ENCODE data around the gene PBRM1.

Gene PBRM1

GRCh38 chr3:52690560-52690959 is 4.8 kb upstream of the PBRM1 start:
- no peak overlapping the region for H3K4me3 ChIP-seq (ENCODE audit: low read depth, low read length)
- TF ChIP-seq CTCF (IDR thresholded peaks at IDR 0.05; ENCODE audit: low read depth, low read length) = no peak

GRCh38 chr3:52689151-52689550 is 3.4 kb upstream of the PBRM1 start:
- no peak for TF ChIP-seq CTCF (IDR thresholded peaks at IDR 0.05; ENCODE audit: low read depth, low read length)
- H3K4me3 ChIP-seq (ENCODE audit: low read depth, low read length) = no peak overlapping the region

GRCh38 chr3:52688266-52688665 is 2.6 kb upstream of the PBRM1 start:
- H3K4me3 ChIP-seq (ENCODE audit: low read depth, low read length) = no peak overlapping the region
- TF ChIP-seq CTCF (IDR thresholded peaks at IDR 0.05; ENCODE audit: low read depth, low read length) = no peak

- TF ChIP-seq CTCF (IDR thresholded peaks at IDR 0.05; ENCODE audit: low read depth, low read length) = no peak
- H3K4me3 ChIP-seq (ENCODE audit: low read depth, low read length) = peak overlapping the region; percentile 100
Measured at GRCh38 chr3:52685285-52685708, 416 bp downstream of the PBRM1 start.

- H3K4me3 ChIP-seq (ENCODE audit: low read depth, low read length) = peak overlapping the region; percentile 100
- no peak for TF ChIP-seq CTCF (IDR thresholded peaks at IDR 0.05; ENCODE audit: low read depth, low read length)
Measured at GRCh38 chr3:52684184-52684583, 1.5 kb downstream of the PBRM1 start.

DNA sequence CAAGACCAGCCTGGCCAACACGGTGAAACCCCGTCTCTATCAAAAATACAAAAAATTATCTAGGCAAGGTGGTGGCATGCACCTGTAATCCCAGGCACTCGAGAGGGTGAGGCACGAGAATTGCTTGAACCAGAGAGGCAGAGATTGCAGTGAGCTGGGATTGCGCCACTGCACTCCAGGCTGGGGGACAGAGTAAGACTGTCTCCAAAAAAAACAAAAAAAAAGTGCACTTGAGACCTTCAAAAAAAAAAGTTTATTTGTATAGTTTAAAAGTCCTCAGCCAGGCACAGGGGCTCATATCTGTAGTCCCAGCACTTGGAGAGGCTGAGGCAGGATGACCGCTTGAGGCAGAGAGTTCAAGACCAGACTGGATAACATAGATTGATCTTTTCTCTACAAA is 2.1 kb downstream of the PBRM1 start:
- no peak for TF ChIP-seq CTCF (IDR thresholded peaks at IDR 0.05; ENCODE audit: low read depth, low read length)
- no peak overlapping the region; the same call in 1 of the 2 replicates for H3K4me3 ChIP-seq (ENCODE audit: low read depth, low read length)

GRCh38 chr3:52682016-52682415 is 3.7 kb downstream of the PBRM1 start:
- no peak for TF ChIP-seq CTCF (IDR thresholded peaks at IDR 0.05; ENCODE audit: low read depth, low read length)
- H3K4me3 ChIP-seq (ENCODE audit: low read depth, low read length) = no peak overlapping the region
